Measurements from ENCODE around the gene SAYSD1.

The SAYSD1 gene

GRCh38 chr6:39058471-39059147, 56.4 kb downstream of the SAYSD1 start:
- no peak for DNase-seq (ENCODE audit: low read depth in 2 of 2)

- DNase-seq (ENCODE audit: low read depth in 2 of 2) = no peak
Observed at GRCh38 chr6:39057251-39058155, 57.5 kb downstream of the SAYSD1 start.

- no peak for DNase-seq (ENCODE audit: low read depth in 2 of 2)
Observed at GRCh38 chr6:39056681-39057080, 58.3 kb downstream of the SAYSD1 start.

GRCh38 chr6:39056191-39056590, 58.8 kb downstream of the SAYSD1 start:
- no peak for DNase-seq (ENCODE audit: low read depth in 2 of 2)

- DNase-seq (ENCODE audit: low read depth in 2 of 2) = no peak
Observed at GRCh38 chr6:39055661-39056060, 59.3 kb downstream of the SAYSD1 start.

- DNase-seq (ENCODE audit: low read depth in 2 of 2) = no peak
Observed at GRCh38 chr6:39054577-39055142, 60.3 kb downstream of the SAYSD1 start.

Data from stimulated activated CD4-positive, alpha-beta T cell treated with anti-CD3 and anti-CD28 coated beads, Interleukin-1b, Interleukin-23, amount 100 ng/mL, for 4 hours (primary cell).